Breast epithelium (tissue), 3 donors: ENCODE results near the gene TMEM115.

Experiments
- CTCF ChIP-seq, 3 donors: fragments of 450-650 bp; IDR thresholded peaks; one replicate each; pipeline ENCODE4 v1.5.1; 2016 to 2017; ENCODE audit warnings: antibody characterized with exemption in 3 of 3, mild to moderate bottlenecking in 3 of 3, moderate library complexity in 3 of 3
- POLR2A ChIP-seq: fragments of 450-650 bp; IDR thresholded peaks from one replicate; pipeline ENCODE4 v1.6.1; 2016; ENCODE audit warnings: antibody characterized with exemption, mild to moderate bottlenecking, moderate library complexity
- POLR2AphosphoS5 ChIP-seq, 3 donors: sonication (generic); formaldehyde crosslinking; IDR thresholded peaks; one replicate each; pipeline ENCODE4 v1.6.1; 2017; ENCODE audit warnings: antibody characterized with exemption in 3 of 3

- TF ChIP-seq POLR2A (no peak), CTCF (IDR thresholded peaks at IDR 0.05) (no peak), POLR2AphosphoS5 (IDR thresholded peaks at IDR 0.05) (no peak)
Observed at GRCh38 chr3:50319894-50320625, 39.3 kb downstream of the TMEM115 start.
